ENCODE measurements around the gene MS4A10.

DNA sequence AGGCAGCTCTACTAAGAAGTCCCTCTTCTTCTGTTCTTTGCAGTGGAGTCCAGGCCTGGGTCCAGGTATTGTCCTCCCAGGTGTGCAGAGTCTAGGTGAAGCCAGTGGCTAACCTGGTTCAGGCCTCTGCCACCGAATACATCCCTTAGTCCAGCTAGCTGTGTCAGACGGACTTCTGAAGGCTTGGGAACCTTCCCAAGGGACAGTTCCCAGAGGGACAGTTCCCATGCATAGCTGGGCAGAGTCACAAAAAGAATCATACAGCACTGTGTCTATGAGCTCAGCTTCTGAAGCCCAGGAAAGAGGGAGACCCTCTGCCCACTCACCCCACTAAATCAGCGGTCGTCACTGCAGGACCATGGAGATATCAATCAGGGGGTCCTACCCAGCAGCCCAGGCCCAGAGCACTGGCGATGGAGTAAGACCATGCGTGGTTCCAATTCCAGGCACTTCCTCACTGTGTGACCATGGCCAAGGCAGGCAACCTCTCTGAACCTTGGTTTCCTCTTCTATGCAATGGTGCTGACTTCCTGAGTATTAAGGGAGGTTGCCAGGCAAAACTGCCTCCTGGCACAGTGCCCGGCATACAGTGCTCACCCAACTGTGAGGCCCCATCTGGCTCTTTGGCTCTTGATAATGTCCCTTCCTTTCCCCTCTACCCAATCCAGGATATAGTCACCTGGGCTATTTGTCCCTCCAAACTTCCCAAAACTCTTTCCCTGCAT lies 3.4 kb downstream of the MS4A10 start:
- no peak for TF ChIP-seq DPF2 (IDR thresholded peaks at IDR 0.05)
- TF ChIP-seq CEBPB (IDR thresholded peaks at IDR 0.05; ENCODE audit: borderline replicate concordance in 1 of 2, low read depth in 2 of 2, low read length in 2 of 2), result no peak
- TF ChIP-seq, protein P1, sequence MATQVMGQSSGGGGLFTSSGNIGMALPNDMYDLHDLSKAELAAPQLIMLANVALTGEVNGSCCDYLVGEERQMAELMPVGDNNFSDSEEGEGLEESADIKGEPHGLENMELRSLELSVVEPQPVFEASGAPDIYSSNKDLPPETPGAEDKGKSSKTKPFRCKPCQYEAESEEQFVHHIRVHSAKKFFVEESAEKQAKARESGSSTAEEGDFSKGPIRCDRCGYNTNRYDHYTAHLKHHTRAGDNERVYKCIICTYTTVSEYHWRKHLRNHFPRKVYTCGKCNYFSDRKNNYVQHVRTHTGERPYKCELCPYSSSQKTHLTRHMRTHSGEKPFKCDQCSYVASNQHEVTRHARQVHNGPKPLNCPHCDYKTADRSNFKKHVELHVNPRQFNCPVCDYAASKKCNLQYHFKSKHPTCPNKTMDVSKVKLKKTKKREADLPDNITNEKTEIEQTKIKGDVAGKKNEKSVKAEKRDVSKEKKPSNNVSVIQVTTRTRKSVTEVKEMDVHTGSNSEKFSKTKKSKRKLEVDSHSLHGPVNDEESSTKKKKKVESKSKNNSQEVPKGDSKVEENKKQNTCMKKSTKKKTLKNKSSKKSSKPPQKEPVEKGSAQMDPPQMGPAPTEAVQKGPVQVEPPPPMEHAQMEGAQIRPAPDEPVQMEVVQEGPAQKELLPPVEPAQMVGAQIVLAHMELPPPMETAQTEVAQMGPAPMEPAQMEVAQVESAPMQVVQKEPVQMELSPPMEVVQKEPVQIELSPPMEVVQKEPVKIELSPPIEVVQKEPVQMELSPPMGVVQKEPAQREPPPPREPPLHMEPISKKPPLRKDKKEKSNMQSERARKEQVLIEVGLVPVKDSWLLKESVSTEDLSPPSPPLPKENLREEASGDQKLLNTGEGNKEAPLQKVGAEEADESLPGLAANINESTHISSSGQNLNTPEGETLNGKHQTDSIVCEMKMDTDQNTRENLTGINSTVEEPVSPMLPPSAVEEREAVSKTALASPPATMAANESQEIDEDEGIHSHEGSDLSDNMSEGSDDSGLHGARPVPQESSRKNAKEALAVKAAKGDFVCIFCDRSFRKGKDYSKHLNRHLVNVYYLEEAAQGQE (IDR thresholded peaks at IDR 0.05; ENCODE audit: low read depth, low read length), result no peak
- TF ChIP-seq, protein P2, sequence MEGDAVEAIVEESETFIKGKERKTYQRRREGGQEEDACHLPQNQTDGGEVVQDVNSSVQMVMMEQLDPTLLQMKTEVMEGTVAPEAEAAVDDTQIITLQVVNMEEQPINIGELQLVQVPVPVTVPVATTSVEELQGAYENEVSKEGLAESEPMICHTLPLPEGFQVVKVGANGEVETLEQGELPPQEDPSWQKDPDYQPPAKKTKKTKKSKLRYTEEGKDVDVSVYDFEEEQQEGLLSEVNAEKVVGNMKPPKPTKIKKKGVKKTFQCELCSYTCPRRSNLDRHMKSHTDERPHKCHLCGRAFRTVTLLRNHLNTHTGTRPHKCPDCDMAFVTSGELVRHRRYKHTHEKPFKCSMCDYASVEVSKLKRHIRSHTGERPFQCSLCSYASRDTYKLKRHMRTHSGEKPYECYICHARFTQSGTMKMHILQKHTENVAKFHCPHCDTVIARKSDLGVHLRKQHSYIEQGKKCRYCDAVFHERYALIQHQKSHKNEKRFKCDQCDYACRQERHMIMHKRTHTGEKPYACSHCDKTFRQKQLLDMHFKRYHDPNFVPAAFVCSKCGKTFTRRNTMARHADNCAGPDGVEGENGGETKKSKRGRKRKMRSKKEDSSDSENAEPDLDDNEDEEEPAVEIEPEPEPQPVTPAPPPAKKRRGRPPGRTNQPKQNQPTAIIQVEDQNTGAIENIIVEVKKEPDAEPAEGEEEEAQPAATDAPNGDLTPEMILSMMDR (IDR thresholded peaks at IDR 0.05 in 2 of 3, conservative IDR thresholded peaks at IDR 0.05 in 1 of 3; ENCODE audit: control insufficient read depth in 2 of 3, extremely low read depth in 1 of 3, insufficient read depth in 1 of 3, low read depth in 3 of 3, low read length in 3 of 3), result no peak
